A673 (cell line): ENCODE data around the gene CDC42BPA. TPM values are rescaled to one million over a fixed set of nuclear protein-coding genes. Genes with fewer than 3 reads are reported as not detected.

ENCODE experiments used
- BruUV-seq: library from RNA; stranded (reverse); fragments of 400-500 nt; replicated peaks from 2 replicates; lab custom pipeline; 2021; lab: Mats Ljungman, UMichigan
- CTCF ChIA-PET: fragments of 300-600 bp; sonication (Branson Sonifier 250); formaldehyde crosslinking; loops from one replicate; lab custom pipeline; 2022; ENCODE audit warnings: antibody characterized with exemption; lab: Charles Lee
- POLR2A ChIA-PET: fragments of 300-600 bp; sonication (Branson Sonifier 250); formaldehyde crosslinking; loops from one replicate; lab custom pipeline; 2022; ENCODE audit warnings: antibody characterized with exemption; ENCODE audit not compliant: low non-redundant PET; lab: Charles Lee
- DNase-seq: peaks from one replicate; pipeline ENCODE4 v3.0.0-alpha.2; 2015; ENCODE audit warnings: low spot score
- H3K27ac ChIP-seq: fragments of 200-600 bp; sonication (generic); 2 replicates; pipeline ENCODE4 v1.5.1; 2016; ENCODE audit warnings: mixed run types, low read depth, mild to moderate bottlenecking, mixed read lengths, antibody characterized with exemption, low read length; ENCODE audit not compliant: poor library complexity, severe bottlenecking
- H3K27me3 ChIP-seq: fragments of 200-600 bp; sonication (generic); replicated peaks from 2 replicates; pipeline ENCODE4 v1.6.1; 2017; ENCODE audit warnings: mixed run types, low read depth, mild to moderate bottlenecking, mixed read lengths, antibody characterized with exemption, low read length; ENCODE audit not compliant: insufficient read depth, poor library complexity
- H3K36me3 ChIP-seq: fragments of 200-600 bp; sonication (generic); 2 replicates; pipeline ENCODE4 v1.6.1; 2016; ENCODE audit warnings: mixed run types, mild to moderate bottlenecking, mixed read lengths, antibody characterized with exemption, low read length; ENCODE audit not compliant: insufficient read depth, poor library complexity, severe bottlenecking
- H3K4me1 ChIP-seq: fragments of 200-600 bp; sonication (generic); 2 replicates; pipeline ENCODE4 v1.6.1; 2017; ENCODE audit warnings: mixed run types, mild to moderate bottlenecking, mixed read lengths, antibody characterized with exemption, low read length; ENCODE audit not compliant: insufficient read depth, poor library complexity, severe bottlenecking
- H3K4me3 ChIP-seq: fragments of 200-600 bp; sonication (generic); 2 replicates; pipeline ENCODE4 v1.5.1; 2016; ENCODE audit warnings: low read depth, mixed run types, mild to moderate bottlenecking, mixed read lengths, low read length; ENCODE audit not compliant: poor library complexity, severe bottlenecking
- H3K9me3 ChIP-seq: fragments of 200-600 bp; sonication (generic); 2 replicates; pipeline ENCODE4 v1.6.1; 2016; ENCODE audit warnings: mixed run types, low read depth, mild to moderate bottlenecking, mixed read lengths, antibody characterized with exemption, low read length; ENCODE audit not compliant: poor library complexity, severe bottlenecking
- EZH2 ChIP-seq: fragments of 200-600 bp; sonication (generic); IDR thresholded peaks from 2 replicates; pipeline ENCODE4 v1.6.1; 2017; ENCODE audit warnings: borderline replicate concordance, low read depth, mild to moderate bottlenecking, mixed read lengths, antibody characterized with exemption, low read length; ENCODE audit not compliant: poor library complexity, severe bottlenecking
- intact Hi-C: fragments of 100-400 bp; cut with micrococcal nuclease; formaldehyde crosslinking; loops from one replicate; pipeline ENCODE4 v1.10.0; 2022; ENCODE audit not compliant: unreplicated experiment
- total RNA-seq: library from RNA; stranded (reverse); gene quantifications from 2 replicates; pipeline ENCODE4 v1.2.3, GENCODE V29; 2021
- TF ChIP-seq, protein P1 (sequence below): fragments of 300-800, 200-600 bp; sonication (generic); conservative IDR thresholded peaks from 2 replicates; pipeline ENCODE4 v1.5.1; 2017; ENCODE audit warnings: low read depth, mild to moderate bottlenecking, antibody characterized with exemption, low read length, moderate library complexity, mixed read lengths

The CDC42BPA gene
- total RNA-seq, 1 experiment from 2014 or later = 21.7 TPM

GRCh38 chr1:226974544-226975258 is 343.6 kb downstream of the CDC42BPA start:
- POLR2A ChIA-PET = no interaction called here
- H3K27ac ChIP-seq = no peak overlapping the region
- no peaks in the 10 kb centered on the region for H3K27me3 ChIP-seq
- DNase-seq = no peak
- no TSS peak for BruUV-seq
- CTCF ChIA-PET = no interaction called here
- H3K4me1 ChIP-seq = no peaks in the 10 kb centered on the region
- no peaks in the 10 kb centered on the region for H3K9me3 ChIP-seq
- intact Hi-C loops = no loop called here
- H3K4me3 ChIP-seq = no peak overlapping the region
- TF ChIP-seq, protein P1, sequence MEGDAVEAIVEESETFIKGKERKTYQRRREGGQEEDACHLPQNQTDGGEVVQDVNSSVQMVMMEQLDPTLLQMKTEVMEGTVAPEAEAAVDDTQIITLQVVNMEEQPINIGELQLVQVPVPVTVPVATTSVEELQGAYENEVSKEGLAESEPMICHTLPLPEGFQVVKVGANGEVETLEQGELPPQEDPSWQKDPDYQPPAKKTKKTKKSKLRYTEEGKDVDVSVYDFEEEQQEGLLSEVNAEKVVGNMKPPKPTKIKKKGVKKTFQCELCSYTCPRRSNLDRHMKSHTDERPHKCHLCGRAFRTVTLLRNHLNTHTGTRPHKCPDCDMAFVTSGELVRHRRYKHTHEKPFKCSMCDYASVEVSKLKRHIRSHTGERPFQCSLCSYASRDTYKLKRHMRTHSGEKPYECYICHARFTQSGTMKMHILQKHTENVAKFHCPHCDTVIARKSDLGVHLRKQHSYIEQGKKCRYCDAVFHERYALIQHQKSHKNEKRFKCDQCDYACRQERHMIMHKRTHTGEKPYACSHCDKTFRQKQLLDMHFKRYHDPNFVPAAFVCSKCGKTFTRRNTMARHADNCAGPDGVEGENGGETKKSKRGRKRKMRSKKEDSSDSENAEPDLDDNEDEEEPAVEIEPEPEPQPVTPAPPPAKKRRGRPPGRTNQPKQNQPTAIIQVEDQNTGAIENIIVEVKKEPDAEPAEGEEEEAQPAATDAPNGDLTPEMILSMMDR = no peak
- no peak for TF ChIP-seq EZH2
- H3K36me3 ChIP-seq = no peaks in the 10 kb centered on the region

DNA sequence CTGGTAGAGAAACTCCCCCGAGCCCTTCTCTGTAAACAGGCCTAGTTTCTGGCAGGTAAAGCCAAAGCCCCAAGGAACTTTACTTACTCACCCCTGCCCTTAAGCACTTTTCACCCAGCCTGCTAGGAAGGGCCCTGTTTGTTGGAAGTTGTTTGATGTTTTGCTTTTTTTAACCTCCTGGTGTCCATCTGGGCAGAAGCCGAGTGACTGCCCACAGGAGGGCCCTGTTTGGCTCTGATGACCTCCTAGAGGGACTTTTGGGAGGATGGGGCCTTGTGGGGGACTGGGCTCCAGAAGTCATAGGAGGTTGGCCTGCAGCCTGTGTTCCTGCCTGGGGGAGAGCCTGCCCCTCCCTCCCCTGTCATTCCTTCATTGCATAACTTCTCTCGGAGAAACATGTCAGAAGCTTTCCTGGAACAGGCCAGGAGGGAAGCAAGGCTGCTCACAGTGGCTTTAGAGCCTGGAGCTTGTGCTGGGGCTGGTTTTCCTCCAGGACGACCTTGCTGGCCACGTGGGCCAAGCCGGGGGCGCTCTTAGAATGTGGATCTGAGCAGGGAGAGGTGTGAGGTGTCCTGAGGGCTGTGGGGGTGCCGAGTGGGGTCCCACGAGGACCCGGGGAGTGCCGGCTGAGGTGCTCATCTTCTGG is 344.3 kb downstream of the CDC42BPA start:
- Histone ChIP-seq H3K9me3 (no peaks in the 10 kb centered on the region), H3K4me3 (no peak overlapping the region), H3K27ac (no peak overlapping the region), H3K4me1 (no peaks in the 10 kb centered on the region), H3K36me3 (no peaks in the 10 kb centered on the region), H3K27me3 (no peaks in the 10 kb centered on the region)
- no peak for DNase-seq
- ChIA-PET CTCF (no interaction called here), POLR2A (no interaction called here)
- TF ChIP-seq, protein P1 = no peak
- no peak for TF ChIP-seq EZH2
- intact Hi-C loops = no loop called here
- BruUV-seq = no TSS peak

GRCh38 chr1:226973371-226973897 is 344.9 kb downstream of the CDC42BPA start:
- TF ChIP-seq, protein P1 = no peak
- TF ChIP-seq EZH2 = no peak
- Histone ChIP-seq H3K4me3 (no peak overlapping the region), H3K9me3 (no peaks in the 10 kb centered on the region), H3K4me1 (no peaks in the 10 kb centered on the region), H3K27ac (no peak overlapping the region), H3K27me3 (no peaks in the 10 kb centered on the region), H3K36me3 (no peaks in the 10 kb centered on the region)
- BruUV-seq = no TSS peak
- ChIA-PET POLR2A (no interaction called here), CTCF (no interaction called here)
- no peak for DNase-seq
- intact Hi-C loops = no loop called here
